GM12874 (cell line): ENCODE measurements around the gene CCS.

Experiments used
- CTCF ChIP-seq: IDR thresholded peaks from 2 replicates; pipeline ENCODE4 v1.5.1; 2011; ENCODE audit warnings: low read depth, mild to moderate bottlenecking, control low read depth, low read length, moderate library complexity; ENCODE audit not compliant: insufficient read depth

Gene CCS

GRCh38 chr11:66639066-66639813, 46.3 kb downstream of the CCS start:
- TF ChIP-seq CTCF, result no peak

GRCh38 chr11:66641834-66642233, 48.8 kb downstream of the CCS start:
- no peak for TF ChIP-seq CTCF

- TF ChIP-seq CTCF, result no peak
Observed at GRCh38 chr11:66643745-66644437, 50.9 kb downstream of the CCS start.

GRCh38 chr11:66646828-66647227, 53.8 kb downstream of the CCS start:
- TF ChIP-seq CTCF, result no peak

GRCh38 chr11:66649903-66650302, 56.9 kb downstream of the CCS start:
- no peak for TF ChIP-seq CTCF

GRCh38 chr11:66651016-66651415, 58.0 kb downstream of the CCS start:
- TF ChIP-seq CTCF, result no peak

GRCh38 chr11:66652651-66653050, 59.7 kb downstream of the CCS start:
- no peak for TF ChIP-seq CTCF
